SK-N-SH (cell line): ENCODE measurements around the gene ANKRD12. TPM values are rescaled to one million over a fixed set of nuclear protein-coding genes. Genes with fewer than 3 reads are reported as not detected.

Source experiments
- CTCF ChIA-PET: fragments of 300-600, 350-600 bp; formaldehyde crosslinking; extraction: SDS; loops from one replicate; lab custom pipeline; 2021; lab: Yijun Ruan, JAX
- POLR2A ChIA-PET: fragments of 350-600 bp; sonication (Branson Sonifier 250); formaldehyde crosslinking; extraction: SDS; loops from one replicate; lab custom pipeline; 2020; ENCODE audit warnings: antibody characterized with exemption, inconsistent platforms; lab: Yijun Ruan, JAX
- DNase-seq: peaks from one replicate; pipeline ENCODE4 v3.0.0; 2012
- H2AFZ ChIP-seq: fragments of 200-600 bp; sonication (generic); 2 replicates; pipeline ENCODE4 v1.8.1; 2016; ENCODE audit warnings: antibody characterized with exemption, mild to moderate bottlenecking, low read depth
- H3F3A ChIP-seq: fragments of 200-600 bp; sonication (generic); replicated peaks from 2 replicates; pipeline ENCODE3; 2016; ENCODE audit warnings: antibody characterized with exemption, mild to moderate bottlenecking; ENCODE audit not compliant: insufficient read depth
- H3K27ac ChIP-seq, 2 experiments: fragments of 200-500 bp in 1 of 2; fragments of 200-600 bp in 1 of 2; sonication (Bioruptor generic) in 1 of 2; sonication (generic), shearing (Covaris generic) in 1 of 2; 2 replicates each; pipeline versions ENCODE4 v1.5.1 to v1.6.1; 2014 to 2016; ENCODE audit warnings: low read depth in 2 of 2, inconsistent platforms in 1 of 2, low read length in 1 of 2, mild to moderate bottlenecking in 1 of 2, mixed read lengths in 1 of 2
- H3K27me3 ChIP-seq: fragments of 200-600 bp; sonication (generic), shearing (Covaris generic); 2 replicates; pipeline ENCODE4 v1.6.1; 2016; ENCODE audit warnings: mixed run types; ENCODE audit not compliant: insufficient read depth
- H3K36me3 ChIP-seq, 2 experiments: fragments of 200-500 bp in 1 of 2; fragments of 200-600 bp in 1 of 2; sonication (Bioruptor generic) in 1 of 2; sonication (generic) in 1 of 2; replicated peaks in 1 of 2; 2 replicates each; pipeline versions ENCODE3 to v1.5.1; 2014 to 2016; ENCODE audit warnings: low read length in 1 of 2, mild to moderate bottlenecking in 1 of 2; ENCODE audit not compliant: insufficient read depth in 2 of 2, control insufficient read depth in 1 of 2
- H3K4me1 ChIP-seq, 2 experiments: fragments of 200-500 bp in 1 of 2; fragments of 200-600 bp in 1 of 2; sonication (Bioruptor generic) in 1 of 2; sonication (generic), shearing (Covaris generic) in 1 of 2; 2 replicates each; pipeline versions ENCODE4 v1.5.1 to v1.6.1; 2014 to 2016; ENCODE audit warnings: low read depth in 1 of 2, low read length in 1 of 2, mixed run types in 1 of 2; ENCODE audit not compliant: insufficient read depth in 2 of 2, control insufficient read depth in 1 of 2
- H3K4me2 ChIP-seq: fragments of 200-600 bp; sonication (generic), shearing (Covaris generic); 2 replicates; pipeline ENCODE4 v1.6.1; 2017; ENCODE audit warnings: mixed run types
- H3K4me3 ChIP-seq, 2 experiments: fragments of 200-500 bp in 1 of 2; fragments of 200-600 bp in 1 of 2; sonication (Bioruptor generic) in 1 of 2; sonication (generic), shearing (Covaris generic) in 1 of 2; 2 replicates each; pipeline versions ENCODE4 v1.5.1 to v1.8.1; 2014 to 2016; ENCODE audit warnings: low read depth in 2 of 2, inconsistent platforms in 1 of 2, low read length in 1 of 2, mild to moderate bottlenecking in 1 of 2, mixed read lengths in 1 of 2, moderate library complexity in 1 of 2
- H3K79me2 ChIP-seq: fragments of 200-600 bp; sonication (generic); 2 replicates; pipeline ENCODE4 v1.8.1; 2017; ENCODE audit warnings: mild to moderate bottlenecking; ENCODE audit not compliant: insufficient read depth
- H3K9ac ChIP-seq: fragments of 200-600 bp; sonication (generic); 2 replicates; pipeline ENCODE4 v1.6.1; 2017; ENCODE audit warnings: mixed run types
- H3K9me2 ChIP-seq: fragments of 200-600 bp; sonication (generic); 2 replicates; pipeline ENCODE4 v1.6.1; 2017; ENCODE audit warnings: mixed run types
- H3K9me3 ChIP-seq: fragments of 200-600 bp; sonication (generic); 2 replicates; pipeline ENCODE4 v1.6.1; 2017; ENCODE audit warnings: mixed run types, mild to moderate bottlenecking, moderate library complexity
- H4K20me1 ChIP-seq: fragments of 200-600 bp; sonication (generic); 2 replicates; pipeline ENCODE4 v1.6.1; 2017; ENCODE audit warnings: mild to moderate bottlenecking, mixed run types; ENCODE audit not compliant: insufficient read depth
- ELF1 ChIP-seq: IDR thresholded peaks from 2 replicates; pipeline ENCODE4 v1.4.0; 2012
- EP300 ChIP-seq, 2 experiments: IDR thresholded peaks; 2 replicates each; pipeline versions ENCODE4 v1.4.0 to v1.6.1; 2012; ENCODE audit warnings: borderline replicate concordance in 1 of 2, low read depth in 1 of 2, low read length in 1 of 2
- EZH2phosphoT487 ChIP-seq: fragments of 200-600 bp; sonication (generic); IDR thresholded peaks from 2 replicates; pipeline ENCODE4 v1.6.1; 2017; ENCODE audit warnings: low read depth, mixed run types, mild to moderate bottlenecking, antibody characterized with exemption, moderate library complexity, borderline replicate concordance
- FOXM1 ChIP-seq: IDR thresholded peaks from 2 replicates; pipeline ENCODE4 v1.4.0; 2012; ENCODE audit warnings: low read depth, mild to moderate bottlenecking
- GATA2 ChIP-seq: sonication (generic); formaldehyde crosslinking; IDR thresholded peaks from 2 replicates; pipeline ENCODE4 v1.5.0; 2020; ENCODE audit warnings: mild to moderate bottlenecking, missing genetic modification reagents
- JUND ChIP-seq: IDR thresholded peaks from 2 replicates; pipeline ENCODE4 v1.4.0; 2012
- RAD21 ChIP-seq: IDR thresholded peaks from 2 replicates; pipeline ENCODE4 v1.6.1; 2012; ENCODE audit warnings: mild to moderate bottlenecking, low read length
- REST ChIP-seq: IDR thresholded peaks from 2 replicates; pipeline ENCODE4 v1.6.1; 2012; ENCODE audit warnings: mild to moderate bottlenecking, low read depth, low read length, moderate library complexity
- RXRA ChIP-seq: IDR thresholded peaks from 2 replicates; pipeline ENCODE4 v1.4.0; 2012; ENCODE audit warnings: low read depth, mild to moderate bottlenecking, borderline replicate concordance
- SMC3 ChIP-seq: IDR thresholded peaks from 2 replicates; pipeline ENCODE4 v1.6.1; 2012; ENCODE audit warnings: low read depth, low read length, improper control_type of control experiment
- ZBTB33 ChIP-seq: IDR thresholded peaks from 2 replicates; pipeline ENCODE4 v1.4.0; 2012; ENCODE audit warnings: low read depth, borderline replicate concordance
- WGBS: methylation state at CpG from one replicate; pipeline ENCODE4 v1.1.6; 2017; ENCODE audit warnings: low lambda C conversion rate; 5-methylcytosine and 5-hydroxymethylcytosine counted together
- polyA plus RNA-seq, 3 experiments: library from polyadenylated mRNA; depleted of rRNA; stranded (reverse); fragments of >200 nt; gene quantifications; 2 replicates each; pipeline ENCODE4 v1.2.3, GENCODE V29; 2012

The ANKRD12 gene
- polyA plus RNA-seq, 1 of the 3 experiments (the other 2 are of a cell fraction) = 1.3 TPM

GRCh38 chr18:9182852-9183399 lies 46.3 kb downstream of the ANKRD12 start:
- Histone ChIP-seq H3K9ac (no peak overlapping the region), H2AFZ (no peak overlapping the region), H3K4me3 (no peak overlapping the region), H3F3A (peaks cover 8% of the 10 kb centered on the region), H3K36me3 (peaks cover 11 to 24% of the 10 kb centered on the region in 2 experiments), H3K27me3 (no peaks in the 10 kb centered on the region), H3K4me2 (no peak overlapping the region), H3K4me1 (no peaks in the 10 kb centered on the region), H3K27ac (no peak overlapping the region), H3K9me2 (no peaks in the 10 kb centered on the region), H3K9me3 (no peaks in the 10 kb centered on the region), H3K79me2 (peaks cover 49% of the 10 kb centered on the region), H4K20me1 (peaks cover 13% of the 10 kb centered on the region; the same call in 1 of the 2 replicates)
- DNase-seq = no peak
- ChIA-PET POLR2A (interaction anchor here (0.6 kb wide), 1 partner anchor 33 kb away, joined by 3 read pairs; no protein-coding TSS in a partner anchor), CTCF (no interaction called here)
- TF ChIP-seq ZBTB33 = no peak
- no peak for TF ChIP-seq EZH2phosphoT487
- no peak for TF ChIP-seq EP300 (IDR thresholded peaks at IDR 0.05; ENCODE audit: borderline replicate concordance in 1 of 2, low read depth in 1 of 2, low read length in 1 of 2)
- TF ChIP-seq SMC3 = no peak
- no peak for TF ChIP-seq ELF1
- TF ChIP-seq RAD21 = no peak
- TF ChIP-seq RXRA = no peak
- no peak for TF ChIP-seq JUND
- 77% methylated on average over 5 of the region's 5 CpGs for WGBS

- no peaks in the 10 kb centered on the region for H3K9me3 ChIP-seq
- peaks cover 27% of the 10 kb centered on the region for H3K79me2 ChIP-seq
- peaks cover 9 to 29% of the 10 kb centered on the region in 2 experiments for H3K36me3 ChIP-seq
- CTCF ChIA-PET = no interaction called here
- H3K4me3 ChIP-seq = no peak overlapping the region
- no peak overlapping the region for H2AFZ ChIP-seq
- H3K4me2 ChIP-seq = no peak overlapping the region
- H3F3A ChIP-seq = peaks cover 8% of the 10 kb centered on the region
- no peak overlapping the region for H3K27ac ChIP-seq
- no peaks in the 10 kb centered on the region for H3K9me2 ChIP-seq
- 91% methylated on average over 4 of the region's 4 CpGs for WGBS
- no peaks in the 10 kb centered on the region for H3K4me1 ChIP-seq
- TF ChIP-seq EZH2phosphoT487 (no peak), FOXM1 (no peak), REST (no peak), GATA2 (CRISPR knock-in tag) (no peak)
- H4K20me1 ChIP-seq = peaks cover 9% of the 10 kb centered on the region; the same call in 1 of the 2 replicates
- no peak overlapping the region for H3K9ac ChIP-seq
- no peaks in the 10 kb centered on the region for H3K27me3 ChIP-seq
- POLR2A ChIA-PET = no interaction called here
- DNase-seq = no peak
Observed at GRCh38 chr18:9184998-9185613, 48.5 kb downstream of the ANKRD12 start.
